SK-N-SH (cell line): Measurements from ENCODE around the gene MAPK9. TPM values are rescaled to one million over a fixed set of nuclear protein-coding genes. Genes with fewer than 3 reads are reported as not detected.

ENCODE experiments used
- CTCF ChIA-PET: fragments of 300-600, 350-600 bp; formaldehyde crosslinking; extraction: SDS; loops from one replicate; lab custom pipeline; 2021; lab: Yijun Ruan, JAX
- POLR2A ChIA-PET: fragments of 350-600 bp; sonication (Branson Sonifier 250); formaldehyde crosslinking; extraction: SDS; loops from one replicate; lab custom pipeline; 2020; ENCODE audit warnings: antibody characterized with exemption, inconsistent platforms; lab: Yijun Ruan, JAX
- DNase-seq: peaks from one replicate; pipeline ENCODE4 v3.0.0; 2012
- H2AFZ ChIP-seq: fragments of 200-600 bp; sonication (generic); 2 replicates; pipeline ENCODE4 v1.8.1; 2016; ENCODE audit warnings: antibody characterized with exemption, mild to moderate bottlenecking, low read depth
- H3F3A ChIP-seq: fragments of 200-600 bp; sonication (generic); replicated peaks from 2 replicates; pipeline ENCODE3; 2016; ENCODE audit warnings: antibody characterized with exemption, mild to moderate bottlenecking; ENCODE audit not compliant: insufficient read depth
- H3K27ac ChIP-seq, 2 experiments: fragments of 200-500 bp in 1 of 2; fragments of 200-600 bp in 1 of 2; sonication (Bioruptor generic) in 1 of 2; sonication (generic), shearing (Covaris generic) in 1 of 2; 2 replicates each; pipeline versions ENCODE4 v1.5.1 to v1.6.1; 2014 to 2016; ENCODE audit warnings: low read depth in 2 of 2, inconsistent platforms in 1 of 2, low read length in 1 of 2, mild to moderate bottlenecking in 1 of 2, mixed read lengths in 1 of 2
- H3K27me3 ChIP-seq: fragments of 200-600 bp; sonication (generic), shearing (Covaris generic); 2 replicates; pipeline ENCODE4 v1.6.1; 2016; ENCODE audit warnings: mixed run types; ENCODE audit not compliant: insufficient read depth
- H3K36me3 ChIP-seq, 2 experiments: fragments of 200-500 bp in 1 of 2; fragments of 200-600 bp in 1 of 2; sonication (Bioruptor generic) in 1 of 2; sonication (generic) in 1 of 2; replicated peaks in 1 of 2; 2 replicates each; pipeline versions ENCODE3 to v1.5.1; 2014 to 2016; ENCODE audit warnings: low read length in 1 of 2, mild to moderate bottlenecking in 1 of 2; ENCODE audit not compliant: insufficient read depth in 2 of 2, control insufficient read depth in 1 of 2
- H3K4me1 ChIP-seq, 2 experiments: fragments of 200-500 bp in 1 of 2; fragments of 200-600 bp in 1 of 2; sonication (Bioruptor generic) in 1 of 2; sonication (generic), shearing (Covaris generic) in 1 of 2; 2 replicates each; pipeline versions ENCODE4 v1.5.1 to v1.6.1; 2014 to 2016; ENCODE audit warnings: low read depth in 1 of 2, low read length in 1 of 2, mixed run types in 1 of 2; ENCODE audit not compliant: insufficient read depth in 2 of 2, control insufficient read depth in 1 of 2
- H3K4me2 ChIP-seq: fragments of 200-600 bp; sonication (generic), shearing (Covaris generic); 2 replicates; pipeline ENCODE4 v1.6.1; 2017; ENCODE audit warnings: mixed run types
- H3K4me3 ChIP-seq, 2 experiments: fragments of 200-500 bp in 1 of 2; fragments of 200-600 bp in 1 of 2; sonication (Bioruptor generic) in 1 of 2; sonication (generic), shearing (Covaris generic) in 1 of 2; 2 replicates each; pipeline versions ENCODE4 v1.5.1 to v1.8.1; 2014 to 2016; ENCODE audit warnings: low read depth in 2 of 2, inconsistent platforms in 1 of 2, low read length in 1 of 2, mild to moderate bottlenecking in 1 of 2, mixed read lengths in 1 of 2, moderate library complexity in 1 of 2
- H3K79me2 ChIP-seq: fragments of 200-600 bp; sonication (generic); 2 replicates; pipeline ENCODE4 v1.8.1; 2017; ENCODE audit warnings: mild to moderate bottlenecking; ENCODE audit not compliant: insufficient read depth
- H3K9ac ChIP-seq: fragments of 200-600 bp; sonication (generic); 2 replicates; pipeline ENCODE4 v1.6.1; 2017; ENCODE audit warnings: mixed run types
- H3K9me2 ChIP-seq: fragments of 200-600 bp; sonication (generic); 2 replicates; pipeline ENCODE4 v1.6.1; 2017; ENCODE audit warnings: mixed run types
- H3K9me3 ChIP-seq: fragments of 200-600 bp; sonication (generic); 2 replicates; pipeline ENCODE4 v1.6.1; 2017; ENCODE audit warnings: mixed run types, mild to moderate bottlenecking, moderate library complexity
- H4K20me1 ChIP-seq: fragments of 200-600 bp; sonication (generic); 2 replicates; pipeline ENCODE4 v1.6.1; 2017; ENCODE audit warnings: mild to moderate bottlenecking, mixed run types; ENCODE audit not compliant: insufficient read depth
- CHD2 ChIP-seq: fragments of 150-350 bp; IDR thresholded peaks from 2 replicates; pipeline ENCODE4 v1.6.1; 2018; ENCODE audit warnings: low read length; ENCODE audit not compliant: partially characterized antibody
- CTCF ChIP-seq: fragments of 200-600 bp; sonication (generic); IDR thresholded peaks from 2 replicates; pipeline ENCODE4 v1.6.1; 2017; ENCODE audit warnings: antibody characterized with exemption, mild to moderate bottlenecking, moderate library complexity
- FOSL2 ChIP-seq: IDR thresholded peaks from 2 replicates; pipeline ENCODE4 v1.4.0; 2012; ENCODE audit warnings: low read depth, mild to moderate bottlenecking, moderate library complexity, borderline replicate concordance
- GABPA ChIP-seq: IDR thresholded peaks from 2 replicates; pipeline ENCODE4 v1.4.0; 2012; ENCODE audit warnings: low read depth, mild to moderate bottlenecking
- GATA2 ChIP-seq: sonication (generic); formaldehyde crosslinking; IDR thresholded peaks from 2 replicates; pipeline ENCODE4 v1.5.0; 2020; ENCODE audit warnings: mild to moderate bottlenecking, missing genetic modification reagents
- PBX3 ChIP-seq: IDR thresholded peaks from 2 replicates; pipeline ENCODE4; 2012
- POLR2AphosphoS5 ChIP-seq: IDR thresholded peaks from 2 replicates; pipeline ENCODE4 v1.6.1; 2012; ENCODE audit warnings: low read depth, low read length
- RAD21 ChIP-seq: IDR thresholded peaks from 2 replicates; pipeline ENCODE4 v1.6.1; 2012; ENCODE audit warnings: mild to moderate bottlenecking, low read length
- RXRA ChIP-seq: IDR thresholded peaks from 2 replicates; pipeline ENCODE4 v1.4.0; 2012; ENCODE audit warnings: low read depth, mild to moderate bottlenecking, borderline replicate concordance
- SIN3A ChIP-seq: IDR thresholded peaks from 2 replicates; pipeline ENCODE4 v1.6.1; 2012; ENCODE audit warnings: low read depth, mild to moderate bottlenecking, low read length, moderate library complexity, borderline replicate concordance
- TAF1 ChIP-seq: IDR thresholded peaks from 2 replicates; pipeline ENCODE4 v1.6.1; 2012; ENCODE audit warnings: low read depth, mild to moderate bottlenecking, low read length, moderate library complexity, borderline replicate concordance
- TCF12 ChIP-seq: IDR thresholded peaks from 2 replicates; pipeline ENCODE4 v1.4.0; 2012
- YY1 ChIP-seq: IDR thresholded peaks from 2 replicates; pipeline ENCODE4 v1.4.0; 2012; ENCODE audit warnings: low read depth, mild to moderate bottlenecking
- WGBS: methylation state at CpG from one replicate; pipeline ENCODE4 v1.1.6; 2017; ENCODE audit warnings: low lambda C conversion rate; 5-methylcytosine and 5-hydroxymethylcytosine counted together
- polyA plus RNA-seq, 3 experiments: library from polyadenylated mRNA; depleted of rRNA; stranded (reverse); fragments of >200 nt; gene quantifications; 2 replicates each; pipeline ENCODE4 v1.2.3, GENCODE V29; 2012
- TF ChIP-seq, protein P1 (sequence below): IDR thresholded peaks from 2 replicates; pipeline ENCODE4 v1.4.0; 2012; ENCODE audit warnings: low read depth, borderline replicate concordance
- TF ChIP-seq, protein P2 (sequence below): fragments of 150-350 bp; IDR thresholded peaks from 2 replicates; pipeline ENCODE4 v1.6.1; 2017; ENCODE audit warnings: antibody characterized with exemption, low read length, low read depth, borderline replicate concordance
- TF ChIP-seq, protein P3 (sequence below): IDR thresholded peaks from 2 replicates; pipeline ENCODE4 v1.4.0; 2012; ENCODE audit warnings: low read depth, borderline replicate concordance
- TF ChIP-seq, protein P4 (sequence below): fragments of 150-350 bp; IDR thresholded peaks from 2 replicates; pipeline ENCODE4 v1.6.1; 2016; ENCODE audit warnings: mild to moderate bottlenecking, low read depth, low read length

MAPK9 gene
- polyA plus RNA-seq, 1 of the 3 experiments (the other 2 are of a cell fraction) = 23.9 TPM

DNA sequence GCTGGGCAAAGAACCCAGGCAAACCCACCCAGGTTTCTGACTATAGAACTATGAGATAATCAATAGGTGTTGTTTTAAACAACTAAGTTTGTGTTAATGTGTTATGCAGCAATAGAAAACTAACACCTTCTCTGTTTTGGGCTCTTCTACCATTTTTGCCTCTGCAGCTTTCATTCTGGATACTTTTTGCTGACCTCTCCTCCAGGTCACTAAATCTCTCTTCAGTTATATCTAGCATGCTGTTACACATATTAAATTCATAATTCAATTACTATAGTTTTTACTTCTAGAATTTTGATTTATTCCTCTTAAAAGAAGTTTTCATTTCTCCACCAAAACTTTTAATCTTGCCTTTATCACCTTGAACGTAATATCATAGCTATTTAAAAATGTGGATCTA is 17.2 kb downstream of the MAPK9 start:
- Histone ChIP-seq H3K4me1 (no peaks in the 10 kb centered on the region), H3K79me2 (peaks cover 4% of the 10 kb centered on the region; the same call in 1 of the 2 replicates), H4K20me1 (no peaks in the 10 kb centered on the region), H3K27ac (no peak overlapping the region), H3K9ac (no peak overlapping the region), H3K9me3 (no peaks in the 10 kb centered on the region; the same call in 1 of the 2 replicates), H3K36me3 (peaks cover 30 to 54% of the 10 kb centered on the region in 2 experiments), H3K27me3 (no peaks in the 10 kb centered on the region), H2AFZ (no peak overlapping the region), H3F3A (no peaks in the 10 kb centered on the region), H3K4me3 (no peak overlapping the region), H3K4me2 (no peak overlapping the region), H3K9me2 (no peaks in the 10 kb centered on the region)
- DNase-seq = no peak
- 95% methylated on average over 1 of the region's 1 CpG for WGBS
- ChIA-PET CTCF (interaction anchor here (1.1 to 1.4 kb wide), 4 partner anchors 18 to 199 kb away, joined by 3 read pairs; partner anchors contain the start of gene RASGEF1C), POLR2A (no interaction called here)
- TF ChIP-seq PBX3 (no peak), YY1 (no peak), FOSL2 (no peak)
- TF ChIP-seq, protein P1, sequence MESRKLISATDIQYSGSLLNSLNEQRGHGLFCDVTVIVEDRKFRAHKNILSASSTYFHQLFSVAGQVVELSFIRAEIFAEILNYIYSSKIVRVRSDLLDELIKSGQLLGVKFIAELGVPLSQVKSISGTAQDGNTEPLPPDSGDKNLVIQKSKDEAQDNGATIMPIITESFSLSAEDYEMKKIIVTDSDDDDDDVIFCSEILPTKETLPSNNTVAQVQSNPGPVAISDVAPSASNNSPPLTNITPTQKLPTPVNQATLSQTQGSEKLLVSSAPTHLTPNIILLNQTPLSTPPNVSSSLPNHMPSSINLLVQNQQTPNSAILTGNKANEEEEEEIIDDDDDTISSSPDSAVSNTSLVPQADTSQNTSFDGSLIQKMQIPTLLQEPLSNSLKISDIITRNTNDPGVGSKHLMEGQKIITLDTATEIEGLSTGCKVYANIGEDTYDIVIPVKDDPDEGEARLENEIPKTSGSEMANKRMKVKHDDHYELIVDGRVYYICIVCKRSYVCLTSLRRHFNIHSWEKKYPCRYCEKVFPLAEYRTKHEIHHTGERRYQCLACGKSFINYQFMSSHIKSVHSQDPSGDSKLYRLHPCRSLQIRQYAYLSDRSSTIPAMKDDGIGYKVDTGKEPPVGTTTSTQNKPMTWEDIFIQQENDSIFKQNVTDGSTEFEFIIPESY = no peak
- TF ChIP-seq, protein P2, sequence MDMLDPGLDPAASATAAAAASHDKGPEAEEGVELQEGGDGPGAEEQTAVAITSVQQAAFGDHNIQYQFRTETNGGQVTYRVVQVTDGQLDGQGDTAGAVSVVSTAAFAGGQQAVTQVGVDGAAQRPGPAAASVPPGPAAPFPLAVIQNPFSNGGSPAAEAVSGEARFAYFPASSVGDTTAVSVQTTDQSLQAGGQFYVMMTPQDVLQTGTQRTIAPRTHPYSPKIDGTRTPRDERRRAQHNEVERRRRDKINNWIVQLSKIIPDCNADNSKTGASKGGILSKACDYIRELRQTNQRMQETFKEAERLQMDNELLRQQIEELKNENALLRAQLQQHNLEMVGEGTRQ = no peak

DNA sequence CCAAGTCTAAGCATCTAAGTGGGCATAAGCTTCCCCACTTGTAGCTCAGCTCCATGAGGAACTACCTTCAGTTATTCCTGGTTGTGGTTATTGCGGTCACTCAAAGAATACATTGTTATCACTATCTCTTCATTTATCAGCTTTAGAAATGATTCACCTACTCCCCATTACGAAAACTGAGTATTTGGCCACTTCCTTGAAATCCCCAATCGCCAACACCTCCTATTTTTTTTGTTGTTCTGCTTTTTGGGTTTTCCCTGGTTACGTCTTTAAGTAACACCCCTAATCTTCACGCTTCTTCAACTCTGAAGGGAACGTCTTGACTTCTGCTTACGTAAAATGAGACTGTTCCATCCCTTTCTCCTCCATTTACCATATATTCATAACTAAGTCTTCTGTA is 20.7 kb downstream of the MAPK9 start:
- 86% methylated on average over 7 of the region's 7 CpGs for WGBS
- no peak for DNase-seq
- POLR2A ChIA-PET = no interaction called here

More for the DNA sequence above, 20.7 kb downstream of the MAPK9 start:
- no peaks in the 10 kb centered on the region for H4K20me1 ChIP-seq
- no peak overlapping the region for H3K27ac ChIP-seq
- no peaks in the 10 kb centered on the region for H3F3A ChIP-seq
- no peaks in the 10 kb centered on the region for H3K4me1 ChIP-seq
- no peaks in the 10 kb centered on the region for H3K27me3 ChIP-seq
- no peak overlapping the region for H3K4me2 ChIP-seq
- H3K4me3 ChIP-seq = no peak overlapping the region
- no peaks in the 10 kb centered on the region; the same call in 1 of the 2 replicates for H3K9me3 ChIP-seq
- H2AFZ ChIP-seq = no peak overlapping the region
- H3K9me2 ChIP-seq = no peaks in the 10 kb centered on the region
- H3K36me3 ChIP-seq = peaks cover 17 to 57% of the 10 kb centered on the region in 2 experiments
- TF ChIP-seq RXRA (no peak), SIN3A (no peak), RAD21 (no peak), GABPA (no peak), TCF12 (no peak), CHD2 (no peak), GATA2 (CRISPR knock-in tag) (no peak), FOSL2 (no peak), POLR2AphosphoS5 (no peak), TAF1 (no peak), CTCF (no peak)
- TF ChIP-seq, protein P2 = no peak
- TF ChIP-seq, protein P3, sequence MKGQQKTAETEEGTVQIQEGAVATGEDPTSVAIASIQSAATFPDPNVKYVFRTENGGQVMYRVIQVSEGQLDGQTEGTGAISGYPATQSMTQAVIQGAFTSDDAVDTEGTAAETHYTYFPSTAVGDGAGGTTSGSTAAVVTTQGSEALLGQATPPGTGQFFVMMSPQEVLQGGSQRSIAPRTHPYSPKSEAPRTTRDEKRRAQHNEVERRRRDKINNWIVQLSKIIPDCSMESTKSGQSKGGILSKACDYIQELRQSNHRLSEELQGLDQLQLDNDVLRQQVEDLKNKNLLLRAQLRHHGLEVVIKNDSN = no peak
- TF ChIP-seq, protein P4, sequence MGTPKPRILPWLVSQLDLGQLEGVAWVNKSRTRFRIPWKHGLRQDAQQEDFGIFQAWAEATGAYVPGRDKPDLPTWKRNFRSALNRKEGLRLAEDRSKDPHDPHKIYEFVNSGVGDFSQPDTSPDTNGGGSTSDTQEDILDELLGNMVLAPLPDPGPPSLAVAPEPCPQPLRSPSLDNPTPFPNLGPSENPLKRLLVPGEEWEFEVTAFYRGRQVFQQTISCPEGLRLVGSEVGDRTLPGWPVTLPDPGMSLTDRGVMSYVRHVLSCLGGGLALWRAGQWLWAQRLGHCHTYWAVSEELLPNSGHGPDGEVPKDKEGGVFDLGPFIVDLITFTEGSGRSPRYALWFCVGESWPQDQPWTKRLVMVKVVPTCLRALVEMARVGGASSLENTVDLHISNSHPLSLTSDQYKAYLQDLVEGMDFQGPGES = no peak
- TF ChIP-seq, all 33 proteins: peak for 0
- Histone ChIP-seq H3K79me2 (peaks cover 4% of the 10 kb centered on the region; the same call in 1 of the 2 replicates), H3K9ac (no peak overlapping the region)
- CTCF ChIA-PET = interaction anchor here (1.9 kb wide), 1 partner anchor 11 kb away, joined by 5 read pairs; no protein-coding TSS in a partner anchor
